Astrocyte of the spinal cord (primary cell): ENCODE data around the gene UBTD2.

Experiments
- DNase-seq: peaks from one replicate; pipeline ENCODE4 v3.0.0; 2011; ENCODE audit warnings: low read depth, low spot score
- H3K4me3 ChIP-seq: 2 replicates; pipeline ENCODE4 v1.5.1; 2011; ENCODE audit warnings: low read depth, mild to moderate bottlenecking, low read length, moderate library complexity
- CTCF ChIP-seq: IDR thresholded peaks from 2 replicates; pipeline ENCODE4 v1.5.1; 2012; ENCODE audit warnings: low read depth, mild to moderate bottlenecking, low read length, inconsistent platforms
- in situ Hi-C: cut with HindIII; loops from 2 replicates; pipeline ENCODE4 v1.10.0; 2017; ENCODE audit warnings: low sequenced_read_pairs

UBTD2 gene

DNA sequence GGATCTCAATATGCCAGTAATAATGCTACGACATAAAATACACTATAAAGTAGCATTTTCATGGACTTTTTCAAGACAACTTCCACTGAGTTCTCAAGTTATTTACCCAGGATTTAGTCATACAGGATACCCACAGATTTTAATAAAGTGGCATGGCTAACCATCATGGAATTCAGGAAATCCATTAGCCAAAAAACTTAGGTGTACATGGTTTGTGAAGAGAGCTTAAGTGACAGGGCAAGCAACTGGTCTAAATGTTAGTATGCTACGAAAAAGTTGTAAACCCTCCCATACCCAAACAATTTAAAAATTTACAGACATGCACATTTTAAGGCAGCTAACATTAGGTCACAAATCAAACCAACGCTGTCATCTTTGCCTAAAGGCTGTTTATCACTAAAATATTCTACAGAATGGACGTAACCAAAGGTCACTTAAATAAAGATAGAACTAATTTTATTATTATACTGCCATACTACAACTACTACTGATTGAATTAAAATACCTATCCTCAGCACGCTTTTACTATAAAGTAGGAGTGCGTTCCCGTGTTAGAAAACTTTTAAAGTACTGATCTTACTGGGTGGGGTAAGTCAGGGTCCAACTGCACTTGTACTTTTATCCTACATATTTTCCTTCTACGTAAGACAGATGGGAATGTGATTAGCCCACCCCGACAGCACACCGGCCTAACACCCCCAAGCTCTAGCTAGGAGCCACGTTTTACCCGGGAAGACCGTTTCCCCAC, 1.1 kb downstream of the UBTD2 start:
- in situ Hi-C loops: no loop called here
- peak; percentile 32 for DNase-seq
- peak overlapping the region; percentile 82 for H3K4me3 ChIP-seq
- TF ChIP-seq CTCF: no peak

DNA sequence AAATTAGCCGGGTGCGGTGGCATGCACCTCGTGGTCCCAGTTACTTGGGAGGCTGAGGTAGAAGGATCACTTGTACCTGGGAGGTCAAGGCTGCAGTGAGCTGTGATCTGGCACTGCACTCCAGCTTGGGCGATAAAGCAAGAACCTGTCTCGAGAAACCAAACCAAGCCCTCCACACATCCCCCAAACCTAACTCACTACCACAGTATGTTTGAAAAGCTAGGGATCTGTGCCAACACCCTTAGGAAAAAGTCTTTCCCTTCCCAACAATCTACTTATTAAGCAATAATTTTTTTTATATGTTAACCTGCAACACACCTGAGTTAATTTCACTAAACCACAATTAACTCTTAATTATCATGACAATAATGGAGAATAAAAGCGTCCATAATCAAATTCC, 2.2 kb downstream of the UBTD2 start:
- in situ Hi-C loops: no loop called here
- TF ChIP-seq CTCF: no peak
- DNase-seq: no peak
- peak overlapping the region; percentile 82 for H3K4me3 ChIP-seq

GRCh38 chr5:172280929-172281328, 2.6 kb downstream of the UBTD2 start:
- DNase-seq: peak; percentile 60
- H3K4me3 ChIP-seq: peak overlapping the region; percentile 82
- in situ Hi-C loops: no loop called here
- TF ChIP-seq CTCF: no peak

- no peak for TF ChIP-seq CTCF
- no peak for DNase-seq
- in situ Hi-C loops: no loop called here
- H3K4me3 ChIP-seq: no peak overlapping the region
These were observed 3.2 kb downstream of the UBTD2 start for GRCh38 chr5:172280317-172280716.

DNA sequence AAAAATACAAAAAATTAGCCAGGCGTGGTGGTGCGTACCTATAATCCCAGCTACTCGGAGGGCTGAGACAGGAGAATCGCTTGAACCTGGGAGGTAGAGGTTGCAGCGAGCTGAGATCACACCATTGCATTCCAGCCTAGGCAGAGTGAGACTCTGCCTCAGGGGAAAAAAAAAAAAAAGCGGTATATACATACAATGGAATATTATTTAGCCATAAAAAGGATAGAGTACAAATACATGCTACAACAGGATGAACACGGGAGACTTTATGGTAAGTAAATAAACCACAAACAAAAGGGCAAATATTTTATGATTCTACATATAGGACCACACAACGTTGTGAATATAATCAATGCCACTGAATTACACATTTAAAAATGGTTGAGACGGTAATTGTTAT, 5.2 kb downstream of the UBTD2 start:
- in situ Hi-C loops: no loop called here
- no peak overlapping the region for H3K4me3 ChIP-seq

DNA sequence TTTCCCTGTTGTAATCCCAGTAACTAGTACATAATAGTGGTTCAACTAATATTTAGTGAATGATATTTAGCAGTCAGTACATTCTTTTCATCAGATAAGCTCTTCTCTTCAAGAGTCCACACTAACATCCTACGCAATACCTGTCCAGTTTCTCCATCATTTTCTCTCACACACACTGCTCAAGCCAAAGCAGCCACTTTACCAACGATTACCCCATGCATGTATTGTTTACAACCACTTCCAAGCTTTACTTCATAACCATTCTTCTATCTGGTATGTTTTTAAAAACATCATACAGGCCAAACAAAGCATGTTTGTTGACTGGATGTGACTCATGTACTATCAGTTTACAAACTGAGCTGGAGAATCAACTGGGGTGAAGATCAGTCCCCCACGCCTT, 7.3 kb downstream of the UBTD2 start:
- TF ChIP-seq CTCF: no peak
- H3K4me3 ChIP-seq: no peak overlapping the region
- in situ Hi-C loops: no loop called here
- DNase-seq: peak; percentile 14

More for the DNA sequence above, 5.2 kb downstream of the UBTD2 start:
- no peak for TF ChIP-seq CTCF
- no peak for DNase-seq
